ENCODE measurements around the gene CDH1.

CDH1 gene

DNA sequence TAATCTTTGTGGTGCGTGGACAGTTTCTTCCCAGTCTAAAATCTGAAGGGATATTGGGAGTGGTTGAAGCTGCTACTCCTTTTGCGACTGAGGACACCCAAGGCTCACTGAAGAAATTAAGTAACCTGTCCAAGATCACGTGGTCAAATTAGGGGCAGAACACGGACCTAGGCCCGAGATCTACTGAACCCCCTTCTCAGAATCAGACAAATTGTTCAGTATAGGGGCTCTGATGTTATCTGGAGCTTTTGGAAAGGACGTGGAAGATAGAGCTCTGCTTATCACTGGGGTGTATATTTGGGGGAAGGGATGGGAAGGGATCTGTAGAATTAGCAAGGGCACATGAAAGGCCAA, 107.1 kb downstream of the CDH1 start:
- DNase-seq (ENCODE audit: low read depth in 2 of 2, low spot score in 1 of 2): no peak

DNA sequence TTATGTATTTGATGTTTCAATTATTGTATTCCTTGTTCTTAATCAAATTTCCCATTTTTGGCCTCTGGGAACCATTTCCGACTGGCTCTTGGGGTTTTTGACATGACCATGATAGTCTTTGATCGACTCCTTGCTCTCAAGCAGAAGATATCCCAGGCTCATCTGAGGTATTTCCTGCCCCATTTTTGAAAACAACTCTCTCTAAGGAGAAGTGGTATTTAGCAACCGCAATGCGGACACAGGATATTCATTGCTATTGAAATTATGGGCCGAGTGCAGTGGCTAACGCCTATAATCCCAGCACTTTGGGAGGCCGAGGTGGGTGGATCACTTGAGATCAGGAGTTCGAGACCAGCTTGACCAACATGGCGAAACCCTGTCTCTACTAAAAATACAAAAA, 111.7 kb downstream of the CDH1 start:
- DNase-seq (ENCODE audit: low read depth in 2 of 2, low spot score in 1 of 2): no peak

DNA sequence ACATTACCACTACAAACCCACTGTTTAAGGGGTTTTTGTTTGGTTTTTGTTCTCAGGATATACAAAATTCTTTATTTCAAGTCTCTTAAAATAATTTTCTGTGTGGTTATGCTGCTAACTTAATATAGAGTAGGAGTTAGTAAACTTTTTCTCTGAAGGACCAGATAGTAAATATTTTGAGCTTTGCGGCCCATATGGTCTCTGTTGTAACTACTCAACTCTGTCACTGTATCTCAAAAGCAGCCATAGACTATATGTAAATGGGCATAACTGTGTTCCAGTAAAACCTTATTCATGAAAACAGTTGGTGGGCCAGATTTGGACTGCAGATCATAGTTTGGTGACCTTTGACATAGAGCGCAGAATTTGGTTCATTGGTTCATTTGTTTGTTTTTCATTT, 113.4 kb downstream of the CDH1 start:
- no peak for DNase-seq (ENCODE audit: low read depth in 2 of 2, low spot score in 1 of 2)

DNA sequence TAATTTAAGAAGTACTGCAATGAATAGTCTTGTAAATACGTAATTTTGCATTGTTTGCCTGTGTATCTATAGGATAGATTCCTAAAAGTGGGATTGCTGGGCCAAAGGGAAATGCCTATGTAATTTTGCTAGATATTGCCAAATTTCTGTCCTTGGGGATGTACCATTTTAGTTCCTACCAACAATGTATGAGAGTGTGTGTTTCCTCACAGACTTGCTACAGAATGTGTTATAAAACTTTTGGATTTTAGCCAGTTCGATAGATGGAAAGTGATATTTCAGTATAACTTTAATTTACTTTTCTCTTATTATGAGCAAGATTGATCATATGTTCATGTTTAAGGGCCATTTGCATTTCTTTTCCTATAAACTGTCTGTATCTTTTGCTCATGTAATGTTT, 114.5 kb downstream of the CDH1 start:
- no peak for DNase-seq (ENCODE audit: low read depth in 2 of 2, low spot score in 1 of 2)

DNA sequence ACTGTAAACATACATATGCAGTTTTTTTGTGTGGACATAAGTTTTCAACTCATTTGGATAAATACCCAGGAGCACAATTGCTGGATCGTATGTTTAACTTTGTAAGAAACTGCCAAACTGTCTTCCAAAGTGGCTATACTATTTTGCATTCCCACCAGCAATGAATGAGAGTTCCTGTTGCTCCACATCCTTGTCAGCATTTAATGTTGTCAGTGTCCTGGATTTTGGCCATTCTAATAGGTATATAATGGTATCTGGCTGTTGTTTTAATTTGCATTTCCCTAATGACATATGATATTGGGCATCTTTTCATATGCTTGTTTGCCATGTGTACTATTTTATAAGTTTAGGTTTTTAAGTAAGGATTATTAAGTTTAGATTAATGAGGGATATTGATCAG, 120.4 kb downstream of the CDH1 start:
- no peak for DNase-seq (ENCODE audit: low read depth in 2 of 2, low spot score in 1 of 2)

DNA sequence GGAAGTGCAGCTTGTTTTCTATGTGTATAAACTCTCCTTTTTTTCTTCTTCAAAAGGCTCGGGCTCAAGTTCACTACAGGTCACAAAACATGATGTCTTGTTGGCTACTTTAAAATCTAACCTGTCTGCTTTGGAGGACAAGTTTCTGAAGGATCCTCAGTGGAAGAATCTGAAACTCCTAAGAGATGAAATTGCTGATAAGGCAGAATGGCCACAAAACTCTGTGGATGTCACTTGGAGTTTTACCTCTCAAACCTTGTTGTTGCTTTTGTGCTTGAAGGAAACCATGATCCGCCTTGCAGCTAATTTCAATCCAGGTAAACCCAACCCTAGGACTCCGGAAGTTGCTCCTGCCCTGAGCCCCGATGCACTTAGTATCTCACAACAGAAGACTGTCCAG, 122.7 kb downstream of the CDH1 start:
- DNase-seq (ENCODE audit: low read depth in 2 of 2, low spot score in 1 of 2): no peak

DNA sequence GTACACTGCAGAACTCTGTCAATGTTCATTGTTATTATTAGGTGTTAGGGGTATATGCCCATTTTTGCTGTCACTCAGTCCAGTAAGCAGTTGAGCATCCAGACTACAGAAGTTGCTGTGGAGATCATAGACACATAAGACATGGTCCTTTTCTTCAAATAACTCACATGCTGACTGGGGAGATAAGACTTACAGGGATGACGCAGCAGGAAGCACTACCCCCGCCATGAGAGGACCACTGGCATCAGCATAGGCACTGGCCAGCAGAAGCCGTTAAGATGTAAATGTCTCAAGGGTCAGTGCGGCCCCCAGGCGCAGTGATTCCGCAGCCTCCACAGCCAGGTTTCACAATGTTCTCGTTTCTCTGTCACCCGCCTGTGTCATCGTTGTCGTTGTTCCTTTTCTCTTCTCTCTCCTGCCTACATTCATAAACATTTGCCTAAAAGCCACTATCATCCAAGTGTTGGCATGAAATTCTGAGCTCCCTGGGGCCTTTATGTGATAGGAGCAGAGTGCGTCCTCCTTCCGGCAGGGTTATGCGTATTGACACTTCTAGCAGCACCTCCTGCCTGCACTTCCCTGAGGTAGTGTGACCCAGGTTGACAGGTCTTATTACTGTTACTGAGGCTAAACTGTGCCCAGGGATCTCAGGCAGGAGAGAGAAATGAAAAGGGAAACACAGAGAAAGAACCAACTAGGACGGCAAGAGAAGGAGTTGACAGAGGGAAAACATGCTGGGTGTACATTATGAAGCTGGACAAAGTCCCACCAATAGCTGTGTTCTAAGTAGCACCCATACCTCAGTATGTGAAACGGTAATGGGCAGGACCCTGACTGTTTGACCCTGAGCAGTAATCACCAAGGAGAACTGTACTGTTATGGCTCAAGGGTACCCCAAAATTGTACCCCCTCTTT, 124.1 kb downstream of the CDH1 start:
- no peak for DNase-seq (ENCODE audit: low read depth in 2 of 2, low spot score in 1 of 2)

DNA sequence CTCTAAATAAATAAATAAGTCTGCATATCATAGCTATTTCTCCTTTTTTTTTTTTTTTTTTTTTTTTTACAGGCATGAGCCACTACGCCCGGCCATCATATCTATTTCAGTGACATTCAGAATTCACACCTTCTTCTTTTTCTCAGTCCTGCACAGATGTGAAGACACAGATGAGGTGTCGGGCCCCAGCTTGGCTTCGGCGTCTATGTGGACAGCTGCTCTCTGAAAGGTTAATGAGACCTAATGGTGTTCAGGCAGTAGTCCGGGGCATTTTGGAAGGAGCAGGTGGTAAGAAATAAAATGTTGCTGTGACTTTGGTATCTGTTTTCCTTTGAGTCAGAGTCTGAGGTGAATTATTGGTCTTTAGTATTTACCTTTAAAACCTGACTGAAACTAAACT, 129.8 kb downstream of the CDH1 start:
- DNase-seq (ENCODE audit: low read depth in 2 of 2, low spot score in 1 of 2): no peak

DNA sequence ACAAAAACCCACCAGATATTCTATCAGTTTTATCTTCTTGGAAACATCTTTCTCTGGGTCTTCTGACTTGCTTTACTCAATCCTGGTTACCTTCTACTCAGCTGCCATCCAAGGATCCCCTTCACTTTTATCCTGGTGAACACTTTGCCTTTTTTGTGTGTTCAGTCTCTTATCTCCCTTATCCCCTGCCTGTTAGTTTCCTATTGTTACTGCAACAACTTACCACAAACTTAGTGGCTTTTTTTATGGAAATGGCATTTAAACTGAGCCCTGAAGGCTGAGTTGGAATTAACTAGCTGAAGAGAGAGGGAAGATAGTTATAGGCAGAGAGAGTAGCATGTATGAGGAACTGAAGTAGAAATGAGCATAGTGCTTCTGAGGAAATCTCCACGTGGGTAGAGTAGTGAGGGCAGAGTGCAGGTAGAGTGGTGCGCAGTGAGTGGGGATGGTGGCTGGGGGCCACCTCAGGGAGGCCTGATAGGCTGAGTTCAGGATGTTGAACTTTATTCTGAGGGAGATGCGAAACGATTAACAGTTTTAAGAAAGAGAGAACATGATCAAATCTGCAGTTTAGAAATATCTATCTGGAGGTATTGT, 132.5 kb downstream of the CDH1 start:
- DNase-seq (ENCODE audit: low read depth in 2 of 2, low spot score in 1 of 2): no peak

DNA sequence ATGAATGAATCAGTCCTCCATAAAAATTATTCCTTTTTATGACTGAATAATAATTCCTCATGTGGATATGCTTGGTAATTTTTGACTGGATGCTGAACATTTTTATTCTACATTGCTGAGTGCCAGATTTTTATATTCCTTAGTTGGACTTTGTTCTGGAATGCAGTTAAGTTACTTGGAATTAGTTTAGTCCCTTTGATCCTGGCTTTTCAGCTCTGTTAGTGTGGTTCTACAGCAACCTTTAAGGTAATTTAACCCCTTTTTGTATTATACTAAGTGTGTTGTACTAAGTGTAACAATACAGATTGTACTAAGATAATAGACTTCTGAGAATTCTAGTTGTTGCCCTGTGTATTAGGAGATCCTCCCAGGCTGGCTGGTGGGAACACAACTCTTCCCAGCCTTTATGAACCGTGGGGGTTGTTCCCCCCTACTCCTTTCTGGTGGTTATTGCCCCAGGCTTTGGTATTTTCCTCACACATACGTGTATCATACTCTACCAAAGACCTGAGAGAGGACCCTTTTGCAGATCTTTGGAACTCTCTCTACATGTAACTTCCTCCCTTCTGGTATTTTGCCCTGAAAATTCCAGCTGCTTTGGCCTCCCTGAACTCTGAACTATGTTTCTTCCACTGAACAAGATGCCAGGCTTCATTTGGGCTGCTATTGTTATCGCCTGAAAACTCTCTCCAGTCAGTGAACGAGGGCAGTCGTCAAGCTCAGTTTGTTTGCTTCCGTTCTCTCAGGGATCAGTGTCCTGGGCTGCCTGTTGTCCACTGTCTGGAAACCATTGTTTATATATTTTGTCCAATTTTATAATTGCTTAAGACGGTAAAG, 136.8 kb downstream of the CDH1 start:
- DNase-seq (ENCODE audit: low read depth in 2 of 2, low spot score in 1 of 2): no peak

DNA sequence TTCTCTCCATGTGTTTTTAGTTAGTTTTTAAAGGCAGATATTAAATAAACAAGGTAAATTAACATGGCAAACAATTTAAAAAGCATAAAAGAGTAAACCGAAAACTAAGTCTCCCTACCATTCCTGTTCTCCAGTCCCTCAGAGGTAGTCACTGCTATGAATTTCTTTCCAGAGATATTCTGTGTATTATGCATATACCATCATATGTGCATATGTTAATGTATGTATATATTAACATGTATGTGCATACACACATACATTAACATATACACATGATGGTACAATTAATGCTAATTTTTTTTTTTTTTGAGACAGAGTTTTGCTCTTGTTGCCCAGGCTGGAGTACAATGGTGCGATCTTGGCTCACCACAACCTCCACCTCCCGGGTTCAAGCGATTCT, 138.8 kb downstream of the CDH1 start:
- DNase-seq (ENCODE audit: low read depth in 2 of 2, low spot score in 1 of 2): no peak

DNA sequence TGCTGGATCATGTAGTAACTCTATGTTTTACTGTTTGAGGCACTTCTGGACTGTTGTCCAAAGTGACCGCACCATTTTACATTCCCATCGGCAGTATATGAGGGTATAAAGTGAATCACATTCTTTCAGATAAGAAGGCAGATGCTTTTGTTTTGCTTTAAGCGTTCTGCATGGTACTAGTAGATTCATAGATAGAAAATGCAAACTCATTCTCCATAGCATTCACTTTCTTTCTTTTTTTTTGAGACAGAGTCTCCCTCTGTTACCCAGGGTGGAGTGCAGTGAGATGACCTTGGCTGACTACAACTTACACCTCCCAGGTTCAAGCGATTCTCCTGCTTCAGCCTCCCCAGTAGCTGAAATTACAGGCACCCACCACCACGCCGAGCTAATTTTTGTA, 146.6 kb downstream of the CDH1 start:
- no peak for DNase-seq (ENCODE audit: low read depth in 2 of 2, low spot score in 1 of 2)

DNA sequence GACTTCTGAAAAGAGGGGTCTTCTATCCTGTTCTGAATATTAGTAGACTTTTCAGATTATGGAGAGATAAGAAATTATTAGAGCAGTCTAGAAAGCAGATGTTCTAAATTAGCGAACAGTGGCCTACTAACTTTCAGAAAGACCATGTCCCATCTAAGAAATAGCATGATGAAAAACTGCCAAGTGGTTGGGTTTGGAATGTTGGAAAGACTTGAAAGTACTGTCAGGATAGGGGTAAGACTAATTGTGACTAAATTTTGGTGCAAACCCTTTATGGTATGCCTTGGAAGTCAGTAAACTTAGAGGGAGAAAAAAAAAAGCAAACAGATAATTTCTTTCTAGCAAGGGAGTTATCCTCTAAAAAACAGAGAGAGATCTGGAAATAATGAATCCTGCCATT, 147.3 kb downstream of the CDH1 start:
- no peak for DNase-seq (ENCODE audit: low read depth in 2 of 2, low spot score in 1 of 2)

Measured in stimulated activated CD8-positive, alpha-beta memory T cell treated with anti-CD3 and anti-CD28 coated beads, Interleukin-4, amount 100 ng/mL, for 4 hours (primary cell).